ENCODE results near the gene EGFR. TPM values are rescaled to one million over a fixed set of nuclear protein-coding genes. Genes with fewer than 3 reads are reported as not detected.

EGFR gene
- polyA plus RNA-seq, 1 donor from 2014 or later: 0.22 TPM

DNA sequence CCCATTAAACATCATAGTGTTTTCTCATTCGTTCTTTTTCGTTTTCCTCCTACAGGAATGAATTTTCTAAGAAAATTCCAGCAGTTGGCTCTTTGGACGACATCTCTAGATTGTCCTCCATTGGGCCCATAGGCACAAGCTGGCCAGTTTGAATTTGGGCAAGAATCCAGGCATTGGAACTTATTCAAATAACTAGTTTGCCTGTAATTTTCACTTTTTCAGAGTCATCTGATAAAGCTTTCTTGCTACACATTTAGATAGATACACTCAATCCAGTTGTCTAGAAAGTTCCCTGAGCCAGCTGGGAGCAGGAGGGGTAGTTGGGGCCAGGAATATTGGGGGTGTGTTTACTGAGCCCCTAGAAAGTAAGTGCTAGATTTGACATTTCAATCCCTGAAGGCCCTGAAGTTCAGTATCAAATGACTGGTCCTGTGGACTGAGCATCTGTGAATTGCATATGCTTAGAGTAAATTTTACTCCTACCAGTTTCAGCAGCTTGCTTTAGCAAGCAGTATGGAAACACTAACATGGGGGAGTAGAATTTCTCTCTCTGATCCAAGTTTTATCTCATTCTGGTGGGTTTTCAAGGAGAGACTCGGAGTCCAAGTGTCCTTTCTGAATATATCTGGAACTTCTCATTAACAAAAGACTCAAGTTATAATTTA, 5.2 kb downstream of the EGFR start:
- peaks cover 25% of the 10 kb centered on the region for H3K27me3 ChIP-seq (ENCODE audit: insufficient read depth, low read depth, low read length)
- H3K9me2 ChIP-seq (ENCODE audit: insufficient read depth, low read length): no peaks in the 10 kb centered on the region
- no peak overlapping the region for H3K27ac ChIP-seq (ENCODE audit: low read length)
- H3K4me3 ChIP-seq (ENCODE audit: low read length): no peak overlapping the region
- no peak overlapping the region for H3K9ac ChIP-seq (ENCODE audit: low read length)
- no peak overlapping the region for H3K4me2 ChIP-seq (ENCODE audit: low read length)
- no peaks in the 10 kb centered on the region for H3F3A ChIP-seq (ENCODE audit: insufficient read depth, low read length, poor library complexity, severe bottlenecking)
- no peak overlapping the region for H2AFZ ChIP-seq (ENCODE audit: low read depth, low read length)
- no peak for TF ChIP-seq EZH2 (IDR thresholded peaks at IDR 0.05; ENCODE audit: borderline replicate concordance, insufficient read depth, low read length, poor library complexity, severe bottlenecking)
- no peak for TF ChIP-seq RAD21 (conservative IDR thresholded peaks at IDR 0.05)
- TF ChIP-seq, protein P1, sequence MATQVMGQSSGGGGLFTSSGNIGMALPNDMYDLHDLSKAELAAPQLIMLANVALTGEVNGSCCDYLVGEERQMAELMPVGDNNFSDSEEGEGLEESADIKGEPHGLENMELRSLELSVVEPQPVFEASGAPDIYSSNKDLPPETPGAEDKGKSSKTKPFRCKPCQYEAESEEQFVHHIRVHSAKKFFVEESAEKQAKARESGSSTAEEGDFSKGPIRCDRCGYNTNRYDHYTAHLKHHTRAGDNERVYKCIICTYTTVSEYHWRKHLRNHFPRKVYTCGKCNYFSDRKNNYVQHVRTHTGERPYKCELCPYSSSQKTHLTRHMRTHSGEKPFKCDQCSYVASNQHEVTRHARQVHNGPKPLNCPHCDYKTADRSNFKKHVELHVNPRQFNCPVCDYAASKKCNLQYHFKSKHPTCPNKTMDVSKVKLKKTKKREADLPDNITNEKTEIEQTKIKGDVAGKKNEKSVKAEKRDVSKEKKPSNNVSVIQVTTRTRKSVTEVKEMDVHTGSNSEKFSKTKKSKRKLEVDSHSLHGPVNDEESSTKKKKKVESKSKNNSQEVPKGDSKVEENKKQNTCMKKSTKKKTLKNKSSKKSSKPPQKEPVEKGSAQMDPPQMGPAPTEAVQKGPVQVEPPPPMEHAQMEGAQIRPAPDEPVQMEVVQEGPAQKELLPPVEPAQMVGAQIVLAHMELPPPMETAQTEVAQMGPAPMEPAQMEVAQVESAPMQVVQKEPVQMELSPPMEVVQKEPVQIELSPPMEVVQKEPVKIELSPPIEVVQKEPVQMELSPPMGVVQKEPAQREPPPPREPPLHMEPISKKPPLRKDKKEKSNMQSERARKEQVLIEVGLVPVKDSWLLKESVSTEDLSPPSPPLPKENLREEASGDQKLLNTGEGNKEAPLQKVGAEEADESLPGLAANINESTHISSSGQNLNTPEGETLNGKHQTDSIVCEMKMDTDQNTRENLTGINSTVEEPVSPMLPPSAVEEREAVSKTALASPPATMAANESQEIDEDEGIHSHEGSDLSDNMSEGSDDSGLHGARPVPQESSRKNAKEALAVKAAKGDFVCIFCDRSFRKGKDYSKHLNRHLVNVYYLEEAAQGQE (IDR thresholded peaks at IDR 0.05; ENCODE audit: borderline replicate concordance): no peak
- no peak for TF ChIP-seq SMC3 (conservative IDR thresholded peaks at IDR 0.05; ENCODE audit: poor library complexity)
- TF ChIP-seq, protein P2, sequence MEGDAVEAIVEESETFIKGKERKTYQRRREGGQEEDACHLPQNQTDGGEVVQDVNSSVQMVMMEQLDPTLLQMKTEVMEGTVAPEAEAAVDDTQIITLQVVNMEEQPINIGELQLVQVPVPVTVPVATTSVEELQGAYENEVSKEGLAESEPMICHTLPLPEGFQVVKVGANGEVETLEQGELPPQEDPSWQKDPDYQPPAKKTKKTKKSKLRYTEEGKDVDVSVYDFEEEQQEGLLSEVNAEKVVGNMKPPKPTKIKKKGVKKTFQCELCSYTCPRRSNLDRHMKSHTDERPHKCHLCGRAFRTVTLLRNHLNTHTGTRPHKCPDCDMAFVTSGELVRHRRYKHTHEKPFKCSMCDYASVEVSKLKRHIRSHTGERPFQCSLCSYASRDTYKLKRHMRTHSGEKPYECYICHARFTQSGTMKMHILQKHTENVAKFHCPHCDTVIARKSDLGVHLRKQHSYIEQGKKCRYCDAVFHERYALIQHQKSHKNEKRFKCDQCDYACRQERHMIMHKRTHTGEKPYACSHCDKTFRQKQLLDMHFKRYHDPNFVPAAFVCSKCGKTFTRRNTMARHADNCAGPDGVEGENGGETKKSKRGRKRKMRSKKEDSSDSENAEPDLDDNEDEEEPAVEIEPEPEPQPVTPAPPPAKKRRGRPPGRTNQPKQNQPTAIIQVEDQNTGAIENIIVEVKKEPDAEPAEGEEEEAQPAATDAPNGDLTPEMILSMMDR (IDR thresholded peaks at IDR 0.05; ENCODE audit: poor library complexity, severe bottlenecking): no peak
- TF ChIP-seq MXI1 (conservative IDR thresholded peaks at IDR 0.05; ENCODE audit: poor library complexity, severe bottlenecking): no peak
- TF ChIP-seq TAF1 (IDR thresholded peaks at IDR 0.05; ENCODE audit: low read depth): no peak
- TF ChIP-seq EP300 (conservative IDR thresholded peaks at IDR 0.05; ENCODE audit: poor library complexity, severe bottlenecking): no peak
- TF ChIP-seq POLR2AphosphoS5 (IDR thresholded peaks at IDR 0.05): no peak
- no peaks in the 10 kb centered on the region for H4K20me1 ChIP-seq (ENCODE audit: insufficient read depth)
- no peaks in the 10 kb centered on the region for H3K36me3 ChIP-seq (ENCODE audit: insufficient read depth, low read length)
- no peaks in the 10 kb centered on the region for H3K9me3 ChIP-seq (ENCODE audit: low read length)
- no peaks in the 10 kb centered on the region for H3K79me2 ChIP-seq (replicated peaks; ENCODE audit: insufficient read depth, low read length)

GRCh38 chr7:55024776-55025175, 6.0 kb downstream of the EGFR start:
- Histone ChIP-seq H3K9me3 (ENCODE audit: low read length) (no peaks in the 10 kb centered on the region), H3F3A (ENCODE audit: insufficient read depth, low read length, poor library complexity, severe bottlenecking) (no peaks in the 10 kb centered on the region), H3K36me3 (ENCODE audit: insufficient read depth, low read length) (no peaks in the 10 kb centered on the region), H3K27me3 (ENCODE audit: insufficient read depth, low read depth, low read length) (peaks cover 17% of the 10 kb centered on the region), H4K20me1 (ENCODE audit: insufficient read depth) (no peaks in the 10 kb centered on the region), H3K79me2 (replicated peaks; ENCODE audit: insufficient read depth, low read length) (no peaks in the 10 kb centered on the region), H3K9ac (ENCODE audit: low read length) (no peak overlapping the region), H3K27ac (ENCODE audit: low read length) (no peak overlapping the region), H3K4me2 (ENCODE audit: low read length) (no peak overlapping the region), H3K4me3 (ENCODE audit: low read length) (no peak overlapping the region), H3K9me2 (ENCODE audit: insufficient read depth, low read length) (no peaks in the 10 kb centered on the region), H2AFZ (ENCODE audit: low read depth, low read length) (no peak overlapping the region)
- no peak for TF ChIP-seq EZH2 (IDR thresholded peaks at IDR 0.05; ENCODE audit: borderline replicate concordance, insufficient read depth, low read length, poor library complexity, severe bottlenecking)
- TF ChIP-seq MXI1 (conservative IDR thresholded peaks at IDR 0.05; ENCODE audit: poor library complexity, severe bottlenecking): no peak
- TF ChIP-seq EP300 (conservative IDR thresholded peaks at IDR 0.05; ENCODE audit: poor library complexity, severe bottlenecking): no peak
- no peak for TF ChIP-seq POLR2AphosphoS5 (IDR thresholded peaks at IDR 0.05)
- no peak for TF ChIP-seq SMC3 (conservative IDR thresholded peaks at IDR 0.05; ENCODE audit: poor library complexity)
- TF ChIP-seq RAD21 (conservative IDR thresholded peaks at IDR 0.05): no peak
- TF ChIP-seq TAF1 (IDR thresholded peaks at IDR 0.05; ENCODE audit: low read depth): no peak
- TF ChIP-seq, protein P2 (IDR thresholded peaks at IDR 0.05; ENCODE audit: poor library complexity, severe bottlenecking): no peak
- TF ChIP-seq, protein P1 (IDR thresholded peaks at IDR 0.05; ENCODE audit: borderline replicate concordance): no peak

All from neural cell (in vitro differentiated cells).